Neural cell (in vitro differentiated cells): ENCODE data around the gene ZNF672. TPM values are rescaled to one million over a fixed set of nuclear protein-coding genes. Genes with fewer than 3 reads are reported as not detected.

Experiments used
- H2AFZ ChIP-seq: fragments of 200-600, 300-800 bp; sonication (generic), shearing (Covaris generic); 2 replicates; pipeline ENCODE4 v1.6.0; 2014; ENCODE audit warnings: low read depth, mild to moderate bottlenecking, antibody characterized with exemption, low read length, moderate library complexity
- H3F3A ChIP-seq: fragments of 200-600 bp; shearing (Covaris generic); 2 replicates; pipeline ENCODE4 v1.6.1; 2016; ENCODE audit warnings: mild to moderate bottlenecking, moderate library complexity, mixed read lengths, antibody characterized with exemption, low read length; ENCODE audit not compliant: insufficient read depth, poor library complexity, severe bottlenecking
- H3K27ac ChIP-seq: fragments of 200-600, 300-800 bp; sonication (generic), shearing (Covaris generic); 2 replicates; pipeline ENCODE4 v1.5.1; 2014; ENCODE audit warnings: mild to moderate bottlenecking, low read length, moderate library complexity
- H3K27me3 ChIP-seq: fragments of 300-800, 200-600 bp; sonication (generic), shearing (Covaris generic); 2 replicates; pipeline ENCODE4 v1.6.0; 2014; ENCODE audit warnings: mild to moderate bottlenecking, low read depth, low read length, moderate library complexity; ENCODE audit not compliant: insufficient read depth
- H3K36me3 ChIP-seq: fragments of 300-800, 200-600 bp; sonication (generic), shearing (Covaris generic); 2 replicates; pipeline ENCODE4 v1.5.1; 2014; ENCODE audit warnings: mild to moderate bottlenecking, antibody characterized with exemption, low read length, moderate library complexity; ENCODE audit not compliant: insufficient read depth
- H3K4me2 ChIP-seq: fragments of 300-800, 200-600 bp; sonication (generic), shearing (Covaris generic); 2 replicates; pipeline ENCODE4 v1.6.0; 2014; ENCODE audit warnings: mild to moderate bottlenecking, low read length
- H3K4me3 ChIP-seq: fragments of 300-800, 200-600 bp; sonication (generic), shearing (Covaris generic); 2 replicates; pipeline ENCODE4 v1.5.1; 2014; ENCODE audit warnings: mild to moderate bottlenecking, low read length, moderate library complexity
- H3K79me2 ChIP-seq: fragments of 200-600 bp; shearing (Covaris generic); replicated peaks from 2 replicates; pipeline ENCODE4 v1.6.0; 2014; ENCODE audit warnings: mild to moderate bottlenecking, low read length, moderate library complexity; ENCODE audit not compliant: insufficient read depth
- H3K9ac ChIP-seq: fragments of 300-800, 200-600 bp; sonication (generic), shearing (Covaris generic); 2 replicates; pipeline ENCODE4 v1.6.1; 2016; ENCODE audit warnings: mild to moderate bottlenecking, low read length, mixed read lengths
- H3K9me2 ChIP-seq: fragments of 200-600 bp; shearing (Covaris generic); 2 replicates; pipeline ENCODE4 v1.6.1; 2016; ENCODE audit warnings: mild to moderate bottlenecking, low read length, mixed read lengths; ENCODE audit not compliant: insufficient read depth
- H3K9me3 ChIP-seq: fragments of 200-600, 300-800 bp; sonication (generic), shearing (Covaris generic); 2 replicates; pipeline ENCODE4 v1.6.1; 2016; ENCODE audit warnings: mild to moderate bottlenecking, mixed run types, low read length, moderate library complexity, mixed read lengths
- H4K20me1 ChIP-seq: fragments of 200-600 bp; shearing (Covaris generic); 2 replicates; pipeline ENCODE4 v1.6.1; 2016; ENCODE audit warnings: mild to moderate bottlenecking, mixed run types; ENCODE audit not compliant: insufficient read depth
- EP300 ChIP-seq: fragments of 450-650 bp; conservative IDR thresholded peaks from 2 replicates; pipeline ENCODE4 v1.6.1; 2014; ENCODE audit warnings: antibody characterized with exemption, mild to moderate bottlenecking, moderate library complexity; ENCODE audit not compliant: poor library complexity, severe bottlenecking
- EZH2 ChIP-seq: fragments of 200-600, 300-800 bp; shearing (Covaris generic), sonication (generic); IDR thresholded peaks from 2 replicates; pipeline ENCODE4 v1.6.1; 2014; ENCODE audit warnings: antibody characterized with exemption, low read length, borderline replicate concordance, mild to moderate bottlenecking; ENCODE audit not compliant: insufficient read depth, poor library complexity, severe bottlenecking
- MXI1 ChIP-seq: fragments of 450-650 bp; conservative IDR thresholded peaks from 2 replicates; pipeline ENCODE4 v1.6.1; 2014; ENCODE audit warnings: antibody characterized with exemption, mild to moderate bottlenecking; ENCODE audit not compliant: poor library complexity, severe bottlenecking
- RAD21 ChIP-seq: fragments of 450-650 bp; conservative IDR thresholded peaks from 2 replicates; pipeline ENCODE4 v1.6.1; 2014; ENCODE audit warnings: antibody characterized with exemption, mild to moderate bottlenecking, moderate library complexity
- SMC3 ChIP-seq: fragments of 450-650 bp; conservative IDR thresholded peaks from 2 replicates; pipeline ENCODE4 v1.6.1; 2014; ENCODE audit warnings: antibody characterized with exemption, mild to moderate bottlenecking, moderate library complexity; ENCODE audit not compliant: poor library complexity
- TAF1 ChIP-seq: IDR thresholded peaks from 2 replicates; pipeline ENCODE4 v1.6.1; 2012; ENCODE audit warnings: low read depth
- polyA plus RNA-seq: library from polyadenylated mRNA; depleted of rRNA; stranded (reverse); fragments of >200 nt; gene quantifications from 2 replicates; pipeline ENCODE4 v1.2.3, GENCODE V29; 2014
- TF ChIP-seq, protein P1 (sequence below): fragments of 450-650 bp; IDR thresholded peaks from 2 replicates; pipeline ENCODE4 v1.5.1; 2014; ENCODE audit warnings: antibody characterized with exemption, mild to moderate bottlenecking, moderate library complexity; ENCODE audit not compliant: poor library complexity, severe bottlenecking
- TF ChIP-seq, protein P2 (sequence below): IDR thresholded peaks from 2 replicates; pipeline ENCODE4 v1.6.1; 2012; ENCODE audit warnings: borderline replicate concordance

Gene ZNF672
- polyA plus RNA-seq, 1 donor from 2014 or later = 22.9 TPM

DNA sequence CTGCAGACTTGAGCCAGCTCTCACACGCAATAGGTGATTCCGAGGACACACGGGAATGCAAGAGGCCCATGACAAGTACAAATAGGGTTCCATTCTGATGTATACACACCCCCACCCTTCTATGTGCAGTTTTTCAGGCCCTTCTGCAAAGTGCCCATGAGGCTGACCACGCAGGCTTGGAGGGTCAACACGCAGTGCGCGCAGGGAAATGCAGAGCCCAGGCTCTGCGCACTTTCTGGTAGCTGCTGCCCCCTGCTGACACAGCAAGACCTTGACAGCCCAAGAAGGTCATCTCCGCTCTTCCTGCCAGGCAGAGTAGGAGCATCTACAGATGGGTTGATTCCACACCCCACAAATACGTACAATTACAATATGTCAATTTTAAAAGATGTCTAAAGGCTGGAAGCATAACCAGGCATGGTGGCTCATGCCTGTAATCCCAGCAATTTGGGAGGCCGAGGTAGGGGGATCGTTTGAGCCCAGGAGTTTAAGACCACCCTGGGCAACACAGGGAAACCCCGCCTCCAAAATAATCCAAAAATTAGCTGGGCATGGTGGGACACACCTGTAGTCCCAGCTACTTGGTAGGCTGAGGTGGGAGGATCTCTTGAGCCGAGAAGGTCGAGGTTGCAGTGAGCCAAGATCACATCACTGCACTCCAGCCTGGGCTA is 30.8 kb upstream of the ZNF672 start:
- H3K27ac ChIP-seq = no peak overlapping the region
- TF ChIP-seq TAF1 = no peak
- TF ChIP-seq EP300 = no peak
- peak; percentile 38 for TF ChIP-seq RAD21
- TF ChIP-seq, protein P1, sequence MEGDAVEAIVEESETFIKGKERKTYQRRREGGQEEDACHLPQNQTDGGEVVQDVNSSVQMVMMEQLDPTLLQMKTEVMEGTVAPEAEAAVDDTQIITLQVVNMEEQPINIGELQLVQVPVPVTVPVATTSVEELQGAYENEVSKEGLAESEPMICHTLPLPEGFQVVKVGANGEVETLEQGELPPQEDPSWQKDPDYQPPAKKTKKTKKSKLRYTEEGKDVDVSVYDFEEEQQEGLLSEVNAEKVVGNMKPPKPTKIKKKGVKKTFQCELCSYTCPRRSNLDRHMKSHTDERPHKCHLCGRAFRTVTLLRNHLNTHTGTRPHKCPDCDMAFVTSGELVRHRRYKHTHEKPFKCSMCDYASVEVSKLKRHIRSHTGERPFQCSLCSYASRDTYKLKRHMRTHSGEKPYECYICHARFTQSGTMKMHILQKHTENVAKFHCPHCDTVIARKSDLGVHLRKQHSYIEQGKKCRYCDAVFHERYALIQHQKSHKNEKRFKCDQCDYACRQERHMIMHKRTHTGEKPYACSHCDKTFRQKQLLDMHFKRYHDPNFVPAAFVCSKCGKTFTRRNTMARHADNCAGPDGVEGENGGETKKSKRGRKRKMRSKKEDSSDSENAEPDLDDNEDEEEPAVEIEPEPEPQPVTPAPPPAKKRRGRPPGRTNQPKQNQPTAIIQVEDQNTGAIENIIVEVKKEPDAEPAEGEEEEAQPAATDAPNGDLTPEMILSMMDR = peak; percentile 41
- TF ChIP-seq EZH2 = no peak
- TF ChIP-seq, protein P2, sequence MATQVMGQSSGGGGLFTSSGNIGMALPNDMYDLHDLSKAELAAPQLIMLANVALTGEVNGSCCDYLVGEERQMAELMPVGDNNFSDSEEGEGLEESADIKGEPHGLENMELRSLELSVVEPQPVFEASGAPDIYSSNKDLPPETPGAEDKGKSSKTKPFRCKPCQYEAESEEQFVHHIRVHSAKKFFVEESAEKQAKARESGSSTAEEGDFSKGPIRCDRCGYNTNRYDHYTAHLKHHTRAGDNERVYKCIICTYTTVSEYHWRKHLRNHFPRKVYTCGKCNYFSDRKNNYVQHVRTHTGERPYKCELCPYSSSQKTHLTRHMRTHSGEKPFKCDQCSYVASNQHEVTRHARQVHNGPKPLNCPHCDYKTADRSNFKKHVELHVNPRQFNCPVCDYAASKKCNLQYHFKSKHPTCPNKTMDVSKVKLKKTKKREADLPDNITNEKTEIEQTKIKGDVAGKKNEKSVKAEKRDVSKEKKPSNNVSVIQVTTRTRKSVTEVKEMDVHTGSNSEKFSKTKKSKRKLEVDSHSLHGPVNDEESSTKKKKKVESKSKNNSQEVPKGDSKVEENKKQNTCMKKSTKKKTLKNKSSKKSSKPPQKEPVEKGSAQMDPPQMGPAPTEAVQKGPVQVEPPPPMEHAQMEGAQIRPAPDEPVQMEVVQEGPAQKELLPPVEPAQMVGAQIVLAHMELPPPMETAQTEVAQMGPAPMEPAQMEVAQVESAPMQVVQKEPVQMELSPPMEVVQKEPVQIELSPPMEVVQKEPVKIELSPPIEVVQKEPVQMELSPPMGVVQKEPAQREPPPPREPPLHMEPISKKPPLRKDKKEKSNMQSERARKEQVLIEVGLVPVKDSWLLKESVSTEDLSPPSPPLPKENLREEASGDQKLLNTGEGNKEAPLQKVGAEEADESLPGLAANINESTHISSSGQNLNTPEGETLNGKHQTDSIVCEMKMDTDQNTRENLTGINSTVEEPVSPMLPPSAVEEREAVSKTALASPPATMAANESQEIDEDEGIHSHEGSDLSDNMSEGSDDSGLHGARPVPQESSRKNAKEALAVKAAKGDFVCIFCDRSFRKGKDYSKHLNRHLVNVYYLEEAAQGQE = no peak
- no peak for TF ChIP-seq MXI1
- H2AFZ ChIP-seq = no peak overlapping the region
- no peaks in the 10 kb centered on the region for H4K20me1 ChIP-seq
- no peaks in the 10 kb centered on the region for H3K9me3 ChIP-seq
- no peaks in the 10 kb centered on the region for H3K36me3 ChIP-seq
- H3K4me2 ChIP-seq = no peak overlapping the region
- H3K9ac ChIP-seq = no peak overlapping the region
- H3K4me3 ChIP-seq = no peak overlapping the region
- H3K79me2 ChIP-seq = no peaks in the 10 kb centered on the region
- H3K9me2 ChIP-seq = no peaks in the 10 kb centered on the region
- H3K27me3 ChIP-seq = no peaks in the 10 kb centered on the region
- no peaks in the 10 kb centered on the region for H3F3A ChIP-seq

DNA sequence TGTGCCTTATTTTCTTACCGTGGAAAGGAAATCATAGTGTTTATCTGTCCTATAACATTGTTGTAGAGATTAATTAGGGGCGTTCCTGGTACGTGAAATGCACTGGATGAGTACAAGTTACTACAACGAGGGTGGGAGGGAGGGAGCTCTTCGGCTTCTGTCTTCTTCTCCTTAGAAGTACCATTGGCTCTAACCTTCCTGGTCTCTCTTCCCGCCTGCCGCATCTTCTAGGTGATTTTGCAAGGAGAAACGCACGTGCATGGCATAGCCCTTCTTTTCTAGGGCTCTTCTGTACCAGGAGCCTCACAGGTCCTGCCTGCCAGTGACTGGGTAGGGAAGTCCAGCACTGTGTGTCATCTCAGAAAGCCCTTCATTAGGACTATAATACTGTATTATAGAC is 29.1 kb upstream of the ZNF672 start:
- no peaks in the 10 kb centered on the region for H3K36me3 ChIP-seq
- no peaks in the 10 kb centered on the region for H3K79me2 ChIP-seq
- no peaks in the 10 kb centered on the region for H3K9me3 ChIP-seq
- no peaks in the 10 kb centered on the region for H3F3A ChIP-seq
- no peak overlapping the region for H2AFZ ChIP-seq
- H3K4me3 ChIP-seq = no peak overlapping the region
- no peaks in the 10 kb centered on the region for H3K9me2 ChIP-seq
- H3K9ac ChIP-seq = no peak overlapping the region
- no peak overlapping the region for H3K4me2 ChIP-seq
- H4K20me1 ChIP-seq = no peaks in the 10 kb centered on the region
- H3K27ac ChIP-seq = no peak overlapping the region
- H3K27me3 ChIP-seq = no peaks in the 10 kb centered on the region
- TF ChIP-seq SMC3 = no peak
